ENCODE measurements around the gene CDC7. TPM values are rescaled to one million over a fixed set of nuclear protein-coding genes. Genes with fewer than 3 reads are reported as not detected.

CDC7 gene
- total and polyA plus RNA-seq, 9 of the 15 experiments (the other 6 are each of a cell fraction or from before 2014, with no cell fraction given): 22.3 to 66.8 (median 44.2) TPM

DNA sequence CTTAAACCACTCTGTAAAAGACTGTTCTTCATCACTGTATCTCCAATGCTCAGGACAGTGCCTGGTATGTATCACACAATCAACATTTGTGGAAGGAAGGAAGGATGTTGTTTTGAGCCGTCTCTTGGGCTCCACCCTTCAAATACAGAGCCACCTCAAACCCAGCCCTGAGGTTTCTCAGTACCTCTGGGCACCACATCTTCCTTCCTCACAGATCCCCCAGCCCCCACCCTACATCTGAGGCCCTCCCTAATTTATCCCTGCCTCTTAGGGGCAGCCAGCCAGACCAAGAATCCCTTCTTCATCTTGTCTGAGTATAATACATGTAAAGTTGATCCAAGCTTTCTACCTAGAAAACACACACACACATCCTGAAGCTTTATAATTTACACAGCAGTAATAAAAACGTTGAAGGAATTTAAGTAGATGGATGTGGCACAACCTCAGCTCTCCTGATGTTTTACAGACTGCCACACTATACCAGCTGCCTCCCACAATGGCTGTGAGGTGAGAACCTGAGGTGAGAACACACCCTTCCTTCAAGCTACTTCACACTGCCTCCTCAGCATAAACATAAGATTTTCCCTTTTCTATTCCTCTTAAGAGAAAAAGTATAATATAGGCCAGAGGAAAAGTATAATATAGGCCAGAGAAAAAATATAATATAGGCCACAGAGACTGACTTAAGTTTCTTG, 48.5 kb downstream of the CDC7 start:
- H3K27ac ChIP-seq (ENCODE audit: extremely low read depth, low read depth, low read length): no peak overlapping the region
- no peak for ATAC-seq
- H3K9ac ChIP-seq (ENCODE audit: insufficient read depth in 1 of 2, low read depth in 2 of 2, low read length in 2 of 2): no peak overlapping the region
- no peak overlapping the region for H2AFZ ChIP-seq (ENCODE audit: low read depth, low read length)
- no peaks in the 10 kb centered on the region for H3K36me3 ChIP-seq (ENCODE audit: control insufficient read depth, insufficient read depth, low read length)
- no peaks in the 10 kb centered on the region for H3K9me1 ChIP-seq (ENCODE audit: control insufficient read depth, insufficient read depth, low read length)
- TF ChIP-seq ZNF431 (CRISPR knock-in tag; IDR thresholded peaks at IDR 0.05): no peak
- TF ChIP-seq XRCC4 (IDR thresholded peaks at IDR 0.05; ENCODE audit: extremely low read depth, insufficient read depth, insufficient read length): no peak
- TF ChIP-seq ZBTB7A (IDR thresholded peaks at IDR 0.05; ENCODE audit: borderline replicate concordance, control insufficient read depth, low read depth, low read length): no peak
- 0 out of 5 replicates have a peak, but pooled peaks cover 0 to 6% of the 10 kb centered on the region in 2 experiments for H3K27me3 ChIP-seq (ENCODE audit: control insufficient read depth in 2 of 2, insufficient read depth in 2 of 2, low read length in 2 of 2)
- in situ Hi-C loops (cut with MboI): loop anchor here (25.0 kb wide), 1 partner anchor 1063 kb away; no protein-coding TSS in a partner anchor
- CTCF ChIA-PET (ENCODE audit: low intra/inter-chr PET ratio): no interaction called here
- H3K4me2 ChIP-seq (ENCODE audit: insufficient read depth, low read length): no peak overlapping the region
- no peaks in the 10 kb centered on the region for H3K79me2 ChIP-seq (ENCODE audit: control insufficient read depth, insufficient read depth, low read length)
- DNase-seq (ENCODE audit: extremely low read depth in 1 of 4, low spot score in 3 of 4): no peak
- H3K9me3 ChIP-seq (replicated peaks; ENCODE audit: control insufficient read depth, insufficient read depth, low read depth, low read length): no peaks in the 10 kb centered on the region
- FAIRE-seq: peak; percentile 19
- no peak overlapping the region for H3K4me3 ChIP-seq
- H4K20me1 ChIP-seq (replicated peaks; ENCODE audit: control insufficient read depth, insufficient read depth, low read length): no peaks in the 10 kb centered on the region
- 6% methylated on average over 2 of the region's 2 CpGs for WGBS (ENCODE audit: insufficient coverage, low coverage, missing lambda C conversion rate)
- BruUV-seq (replicated peaks): no TSS peak
- peaks cover 0 to 9% of the 10 kb centered on the region in 2 experiments; a peak in 1 of 5 replicates for H3K4me1 ChIP-seq (replicated peaks in 1 of 2; ENCODE audit: control insufficient read depth in 2 of 2, insufficient read depth in 2 of 2, low read length in 2 of 2)
- POLR2A ChIA-PET: interaction anchor here (0.6 kb wide), 1 partner anchor 1429 kb away, joined by 4 read pairs; no protein-coding TSS in a partner anchor
- intact Hi-C loops (cut with micrococcal nuclease): no loop called here

DNA sequence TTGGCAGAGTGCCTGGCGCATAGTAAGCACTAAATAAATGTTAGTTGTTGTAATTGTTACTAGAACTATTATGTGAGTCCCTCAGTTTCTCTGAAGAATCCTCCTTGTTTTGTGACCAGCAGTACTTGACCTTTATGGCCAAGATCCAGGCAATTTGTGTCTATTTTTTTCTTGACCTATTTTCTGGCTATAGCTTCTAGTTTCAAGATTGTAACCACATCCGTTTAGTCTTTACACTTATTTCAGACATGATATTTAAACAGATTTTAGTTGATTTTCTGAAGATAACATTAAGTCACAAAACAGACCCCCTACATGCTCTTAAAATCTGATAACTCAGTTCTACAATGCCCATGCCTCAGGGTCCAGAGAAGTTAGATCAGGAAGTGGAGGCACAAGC, 50.3 kb downstream of the CDC7 start:
- ChIA-PET POLR2A (no interaction called here), CTCF (ENCODE audit: low intra/inter-chr PET ratio) (no interaction called here)
- TF ChIP-seq, protein P1, sequence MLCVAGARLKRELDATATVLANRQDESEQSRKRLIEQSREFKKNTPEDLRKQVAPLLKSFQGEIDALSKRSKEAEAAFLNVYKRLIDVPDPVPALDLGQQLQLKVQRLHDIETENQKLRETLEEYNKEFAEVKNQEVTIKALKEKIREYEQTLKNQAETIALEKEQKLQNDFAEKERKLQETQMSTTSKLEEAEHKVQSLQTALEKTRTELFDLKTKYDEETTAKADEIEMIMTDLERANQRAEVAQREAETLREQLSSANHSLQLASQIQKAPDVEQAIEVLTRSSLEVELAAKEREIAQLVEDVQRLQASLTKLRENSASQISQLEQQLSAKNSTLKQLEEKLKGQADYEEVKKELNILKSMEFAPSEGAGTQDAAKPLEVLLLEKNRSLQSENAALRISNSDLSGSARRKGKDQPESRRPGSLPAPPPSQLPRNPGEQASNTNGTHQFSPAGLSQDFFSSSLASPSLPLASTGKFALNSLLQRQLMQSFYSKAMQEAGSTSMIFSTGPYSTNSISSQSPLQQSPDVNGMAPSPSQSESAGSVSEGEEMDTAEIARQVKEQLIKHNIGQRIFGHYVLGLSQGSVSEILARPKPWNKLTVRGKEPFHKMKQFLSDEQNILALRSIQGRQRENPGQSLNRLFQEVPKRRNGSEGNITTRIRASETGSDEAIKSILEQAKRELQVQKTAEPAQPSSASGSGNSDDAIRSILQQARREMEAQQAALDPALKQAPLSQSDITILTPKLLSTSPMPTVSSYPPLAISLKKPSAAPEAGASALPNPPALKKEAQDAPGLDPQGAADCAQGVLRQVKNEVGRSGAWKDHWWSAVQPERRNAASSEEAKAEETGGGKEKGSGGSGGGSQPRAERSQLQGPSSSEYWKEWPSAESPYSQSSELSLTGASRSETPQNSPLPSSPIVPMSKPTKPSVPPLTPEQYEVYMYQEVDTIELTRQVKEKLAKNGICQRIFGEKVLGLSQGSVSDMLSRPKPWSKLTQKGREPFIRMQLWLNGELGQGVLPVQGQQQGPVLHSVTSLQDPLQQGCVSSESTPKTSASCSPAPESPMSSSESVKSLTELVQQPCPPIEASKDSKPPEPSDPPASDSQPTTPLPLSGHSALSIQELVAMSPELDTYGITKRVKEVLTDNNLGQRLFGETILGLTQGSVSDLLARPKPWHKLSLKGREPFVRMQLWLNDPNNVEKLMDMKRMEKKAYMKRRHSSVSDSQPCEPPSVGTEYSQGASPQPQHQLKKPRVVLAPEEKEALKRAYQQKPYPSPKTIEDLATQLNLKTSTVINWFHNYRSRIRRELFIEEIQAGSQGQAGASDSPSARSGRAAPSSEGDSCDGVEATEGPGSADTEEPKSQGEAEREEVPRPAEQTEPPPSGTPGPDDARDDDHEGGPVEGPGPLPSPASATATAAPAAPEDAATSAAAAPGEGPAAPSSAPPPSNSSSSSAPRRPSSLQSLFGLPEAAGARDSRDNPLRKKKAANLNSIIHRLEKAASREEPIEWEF (CRISPR knock-in tag; IDR thresholded peaks at IDR 0.05): no peak
- TF ChIP-seq NFIC (IDR thresholded peaks at IDR 0.05): 0 out of 2 replicates have a peak, but pooled peaks have one; percentile 25
- H3K9ac ChIP-seq (ENCODE audit: insufficient read depth in 1 of 2, low read depth in 2 of 2, low read length in 2 of 2): no peak overlapping the region
- DNase-seq (ENCODE audit: extremely low read depth in 1 of 4, low spot score in 3 of 4) (no peak), ATAC-seq (no peak), FAIRE-seq (no peak)
- no peaks in the 10 kb centered on the region for H3K36me3 ChIP-seq (ENCODE audit: control insufficient read depth, insufficient read depth, low read length)
- BruUV-seq (replicated peaks): no TSS peak
- H3K9me1 ChIP-seq (ENCODE audit: control insufficient read depth, insufficient read depth, low read length): no peaks in the 10 kb centered on the region
- peaks cover 13 to 15% of the 10 kb centered on the region in 2 experiments for H3K4me1 ChIP-seq (replicated peaks in 1 of 2; ENCODE audit: control insufficient read depth in 2 of 2, insufficient read depth in 2 of 2, low read length in 2 of 2)
- 35% methylated on average over 2 of the region's 2 CpGs for WGBS (ENCODE audit: insufficient coverage, low coverage, missing lambda C conversion rate)
- H3K4me2 ChIP-seq (ENCODE audit: insufficient read depth, low read length): no peak overlapping the region
- H3K9me3 ChIP-seq (replicated peaks; ENCODE audit: control insufficient read depth, insufficient read depth, low read depth, low read length): no peaks in the 10 kb centered on the region
- no peak overlapping the region for H2AFZ ChIP-seq (ENCODE audit: low read depth, low read length)
- no peaks in the 10 kb centered on the region for H4K20me1 ChIP-seq (replicated peaks; ENCODE audit: control insufficient read depth, insufficient read depth, low read length)
- no peak overlapping the region for H3K27ac ChIP-seq (ENCODE audit: extremely low read depth, low read depth, low read length)
- H3K4me3 ChIP-seq: no peak overlapping the region
- H3K79me2 ChIP-seq (ENCODE audit: control insufficient read depth, insufficient read depth, low read length): no peaks in the 10 kb centered on the region
- in situ Hi-C loops (cut with MboI) (no loop called here), intact Hi-C loops (cut with micrococcal nuclease) (loop anchor here (10.0 kb wide), 2 partner anchors 154 to 184 kb away; no protein-coding TSS in a partner anchor)
- 0 out of 5 replicates have a peak, but pooled peaks cover 0 to 5% of the 10 kb centered on the region in 2 experiments for H3K27me3 ChIP-seq (ENCODE audit: control insufficient read depth in 2 of 2, insufficient read depth in 2 of 2, low read length in 2 of 2)
